Astrocyte (in vitro differentiated cells and primary cell): ENCODE data around the gene ATP2B2. TPM values are rescaled to one million over a fixed set of nuclear protein-coding genes. Genes with fewer than 3 reads are reported as not detected.

Experiments
- DNase-seq: peaks from one replicate; pipeline ENCODE4 v3.0.0-alpha.2; 2010; ENCODE audit warnings: low read depth
- FAIRE-seq: peaks from 2 replicates; lab custom pipeline; 2011; peaks lifted over from hg19 to GRCh38; lab: Jason Lieb, UNC
- H2AFZ ChIP-seq: 2 replicates; pipeline ENCODE4 v1.6.0; 2012; ENCODE audit warnings: low read depth, low read length, inconsistent platforms
- H3K27ac ChIP-seq: 2 replicates; pipeline ENCODE4 v1.5.1; 2011; ENCODE audit warnings: low read depth, low read length, inconsistent platforms
- H3K27me3 ChIP-seq: 2 replicates; pipeline ENCODE4 v1.6.0; 2011; ENCODE audit warnings: low read length, inconsistent platforms; ENCODE audit not compliant: insufficient read depth
- H3K36me3 ChIP-seq: 2 replicates; pipeline ENCODE4 v1.5.1; 2011; ENCODE audit warnings: low read length, inconsistent platforms; ENCODE audit not compliant: insufficient read depth
- H3K4me1 ChIP-seq: 2 replicates; pipeline ENCODE4 v1.5.1; 2011; ENCODE audit warnings: low read length, inconsistent platforms; ENCODE audit not compliant: insufficient read depth
- H3K4me2 ChIP-seq: 2 replicates; pipeline ENCODE4 v1.6.0; 2012; ENCODE audit warnings: low read length, inconsistent platforms
- H3K4me3 ChIP-seq: 2 replicates; pipeline ENCODE4 v1.5.1; 2011; ENCODE audit warnings: low read depth, mild to moderate bottlenecking, low read length, inconsistent platforms; ENCODE audit not compliant: insufficient read depth
- H3K79me2 ChIP-seq: 2 replicates; pipeline ENCODE4 v1.6.0; 2012; ENCODE audit warnings: mild to moderate bottlenecking, low read length, inconsistent platforms; ENCODE audit not compliant: insufficient read depth
- H3K9ac ChIP-seq: 2 replicates; pipeline ENCODE4 v1.6.0; 2012; ENCODE audit warnings: mild to moderate bottlenecking, low read length, inconsistent platforms
- H3K9me3 ChIP-seq: 2 replicates; pipeline ENCODE4 v1.5.1; 2012; ENCODE audit warnings: low read depth, mild to moderate bottlenecking, low read length, inconsistent platforms; ENCODE audit not compliant: insufficient read depth
- H4K20me1 ChIP-seq: 2 replicates; pipeline ENCODE4 v1.6.0; 2012; ENCODE audit warnings: low read length, inconsistent platforms; ENCODE audit not compliant: insufficient read depth
- H3K27ac Mint-ChIP-seq: one replicate; pipeline ENCODE4 v1.8.0; 2021; ENCODE audit warnings: mild to moderate bottlenecking, mixed read lengths; ENCODE audit not compliant: unreplicated experiment
- H3K27me3 Mint-ChIP-seq: one replicate; pipeline ENCODE4 v1.8.0; 2021; ENCODE audit warnings: low read depth, mixed read lengths; ENCODE audit not compliant: unreplicated experiment
- H3K36me3 Mint-ChIP-seq: one replicate; pipeline ENCODE4 v1.8.0; 2021; ENCODE audit warnings: low read depth, mixed read lengths; ENCODE audit not compliant: unreplicated experiment
- H3K4me1 Mint-ChIP-seq: one replicate; pipeline ENCODE4 v1.8.0; 2021; ENCODE audit warnings: low read depth, mixed read lengths; ENCODE audit not compliant: unreplicated experiment
- H3K4me3 Mint-ChIP-seq: one replicate; pipeline ENCODE4 v1.8.0; 2021; ENCODE audit warnings: mild to moderate bottlenecking, moderate library complexity, mixed read lengths; ENCODE audit not compliant: unreplicated experiment
- H3K9me3 Mint-ChIP-seq: one replicate; pipeline ENCODE4 v1.8.0; 2021; ENCODE audit warnings: mild to moderate bottlenecking, mixed read lengths; ENCODE audit not compliant: unreplicated experiment
- EZH2 ChIP-seq: IDR thresholded peaks from 2 replicates; pipeline ENCODE4 v1.6.1; 2012; ENCODE audit warnings: mild to moderate bottlenecking, low read length, inconsistent platforms; ENCODE audit not compliant: insufficient read depth
- total RNA-seq: library from RNA; stranded (reverse); gene quantifications from 2 replicates; pipeline ENCODE4 v1.2.1, GENCODE V29; 2021
- TF ChIP-seq, protein P1 (sequence below): IDR thresholded peaks from 2 replicates; pipeline ENCODE4 v1.5.1; 2011; ENCODE audit warnings: low read depth, mild to moderate bottlenecking, inconsistent platforms, low read length, moderate library complexity; ENCODE audit not compliant: insufficient read depth

ATP2B2 gene
- total RNA-seq, 1 donor from 2014 or later: 0.05 TPM

DNA sequence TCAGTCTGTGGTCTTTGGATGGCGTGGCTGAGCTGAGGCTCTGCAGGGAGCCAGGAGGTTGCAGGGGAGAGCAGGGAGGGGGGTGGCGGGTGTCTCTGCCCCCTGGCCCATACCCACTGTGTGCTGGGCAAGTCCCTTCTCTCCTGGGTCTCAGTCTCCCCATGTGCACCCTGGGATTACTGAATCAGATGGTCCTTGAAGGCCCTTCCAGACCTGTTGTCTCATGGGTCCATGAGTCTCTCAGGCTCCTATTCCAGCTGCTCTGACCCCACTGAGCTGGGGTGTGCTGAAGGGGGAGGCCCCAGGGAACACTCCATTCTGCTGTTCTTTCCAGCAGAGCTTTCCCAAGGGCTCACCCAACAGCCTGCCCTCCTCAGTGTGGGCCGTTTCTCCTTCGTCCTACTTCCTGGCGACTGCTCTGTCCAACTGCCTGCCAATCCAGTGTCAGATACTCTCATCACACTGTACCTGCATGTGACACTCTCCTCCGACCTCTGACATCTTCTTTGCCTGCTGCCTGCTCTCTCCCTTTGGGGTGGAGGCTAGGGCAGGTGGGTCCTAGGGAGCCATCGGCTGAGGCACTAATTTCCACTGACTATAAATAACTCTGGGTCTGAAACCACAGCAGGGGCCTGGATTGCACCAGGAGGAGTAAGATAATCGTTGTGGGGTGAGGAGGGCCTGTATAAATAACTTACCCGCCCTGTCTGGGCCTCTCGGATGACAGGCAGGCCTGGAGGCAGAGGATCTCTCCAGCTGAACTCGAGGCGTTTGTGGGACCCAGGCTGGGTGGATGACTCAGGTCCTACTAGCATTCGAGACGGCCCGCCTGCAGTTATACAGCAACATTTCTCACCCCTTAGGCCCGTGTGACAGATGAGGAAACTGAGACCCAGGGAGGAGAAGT, 67.1 kb downstream of the ATP2B2 start:
- H3K27me3 Mint-ChIP-seq: peaks cover 15% of the 10 kb centered on the region
- peak overlapping the region; percentile 76 for H3K9ac ChIP-seq

DNA sequence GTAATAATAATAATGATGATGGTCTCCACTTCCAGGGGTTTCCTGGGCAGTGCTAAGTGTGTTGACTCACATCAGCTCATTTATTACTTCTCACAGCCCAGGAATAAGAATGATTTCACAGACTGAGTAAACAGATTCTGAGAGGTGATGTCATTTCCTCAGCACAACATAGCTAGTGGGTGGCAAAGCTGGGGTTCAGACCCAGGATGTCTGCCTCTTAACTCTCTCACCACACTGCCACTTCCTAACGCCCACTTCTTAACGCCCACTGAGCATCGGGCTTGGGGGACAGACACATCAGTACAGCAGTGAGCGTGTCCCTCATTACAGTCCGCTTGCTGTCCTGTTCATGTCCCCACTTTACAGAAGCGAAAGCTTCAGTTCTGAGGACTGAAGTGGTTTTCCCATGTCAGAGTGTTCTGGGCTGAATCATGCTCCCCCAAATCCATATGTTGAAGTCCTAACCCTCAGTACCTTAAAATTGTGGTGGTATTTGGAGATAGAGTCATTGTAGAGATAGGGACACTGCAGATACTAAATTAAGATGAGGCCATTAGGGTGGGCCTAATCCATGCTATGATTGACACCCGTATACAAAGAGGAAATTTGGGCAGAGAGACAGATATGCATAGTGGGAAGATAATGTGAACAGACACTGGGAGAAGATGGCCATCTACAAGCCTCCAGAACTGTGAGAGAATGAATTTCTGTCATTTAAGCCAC, 68.0 kb downstream of the ATP2B2 start:
- Histone ChIP-seq H2AFZ (peak overlapping the region; percentile 47), H3K4me2 (peak overlapping the region; percentile 79), H4K20me1 (no peaks in the 10 kb centered on the region), H3K36me3 (no peaks in the 10 kb centered on the region), H3K27me3 (no peaks in the 10 kb centered on the region), H3K4me1 (peaks cover 38% of the 10 kb centered on the region), H3K27ac (peak overlapping the region; percentile 91), H3K79me2 (no peaks in the 10 kb centered on the region), H3K4me3 (no peak overlapping the region), H3K9me3 (no peaks in the 10 kb centered on the region), H3K9ac (peak overlapping the region; percentile 76)
- TF ChIP-seq EZH2: no peak
- TF ChIP-seq, protein P1, sequence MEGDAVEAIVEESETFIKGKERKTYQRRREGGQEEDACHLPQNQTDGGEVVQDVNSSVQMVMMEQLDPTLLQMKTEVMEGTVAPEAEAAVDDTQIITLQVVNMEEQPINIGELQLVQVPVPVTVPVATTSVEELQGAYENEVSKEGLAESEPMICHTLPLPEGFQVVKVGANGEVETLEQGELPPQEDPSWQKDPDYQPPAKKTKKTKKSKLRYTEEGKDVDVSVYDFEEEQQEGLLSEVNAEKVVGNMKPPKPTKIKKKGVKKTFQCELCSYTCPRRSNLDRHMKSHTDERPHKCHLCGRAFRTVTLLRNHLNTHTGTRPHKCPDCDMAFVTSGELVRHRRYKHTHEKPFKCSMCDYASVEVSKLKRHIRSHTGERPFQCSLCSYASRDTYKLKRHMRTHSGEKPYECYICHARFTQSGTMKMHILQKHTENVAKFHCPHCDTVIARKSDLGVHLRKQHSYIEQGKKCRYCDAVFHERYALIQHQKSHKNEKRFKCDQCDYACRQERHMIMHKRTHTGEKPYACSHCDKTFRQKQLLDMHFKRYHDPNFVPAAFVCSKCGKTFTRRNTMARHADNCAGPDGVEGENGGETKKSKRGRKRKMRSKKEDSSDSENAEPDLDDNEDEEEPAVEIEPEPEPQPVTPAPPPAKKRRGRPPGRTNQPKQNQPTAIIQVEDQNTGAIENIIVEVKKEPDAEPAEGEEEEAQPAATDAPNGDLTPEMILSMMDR: no peak
- Mint-ChIP-seq H3K4me1 (peaks cover 27% of the 10 kb centered on the region), H3K36me3 (peaks cover 3% of the 10 kb centered on the region), H3K4me3 (no peak overlapping the region), H3K27me3 (peaks cover 11% of the 10 kb centered on the region), H3K9me3 (no peaks in the 10 kb centered on the region), H3K27ac (peak overlapping the region; percentile 95)
- FAIRE-seq (peak; percentile 84), DNase-seq (peak; percentile 85)

More for the DNA sequence above, 67.1 kb downstream of the ATP2B2 start:
- H3K27me3 ChIP-seq: no peaks in the 10 kb centered on the region
- H3K4me3 Mint-ChIP-seq: no peak overlapping the region
- H3K4me1 ChIP-seq: peaks cover 43% of the 10 kb centered on the region
- peak overlapping the region; percentile 29 for H2AFZ ChIP-seq
- FAIRE-seq (no peak), DNase-seq (peak; percentile 90)
- peaks cover 6% of the 10 kb centered on the region for H3K36me3 Mint-ChIP-seq
- no peak for TF ChIP-seq EZH2
- peak overlapping the region; percentile 91 for H3K27ac ChIP-seq
- no peaks in the 10 kb centered on the region for H3K36me3 ChIP-seq
- peaks cover 27% of the 10 kb centered on the region for H3K4me1 Mint-ChIP-seq
- peak overlapping the region; percentile 95 for H3K27ac Mint-ChIP-seq
- no peaks in the 10 kb centered on the region for H4K20me1 ChIP-seq
- H3K79me2 ChIP-seq: no peaks in the 10 kb centered on the region
- H3K4me3 ChIP-seq: no peak overlapping the region
- peaks cover 2% of the 10 kb centered on the region for H3K9me3 Mint-ChIP-seq
- H3K9me3 ChIP-seq: no peaks in the 10 kb centered on the region
- peak overlapping the region; percentile 79 for H3K4me2 ChIP-seq

DNA sequence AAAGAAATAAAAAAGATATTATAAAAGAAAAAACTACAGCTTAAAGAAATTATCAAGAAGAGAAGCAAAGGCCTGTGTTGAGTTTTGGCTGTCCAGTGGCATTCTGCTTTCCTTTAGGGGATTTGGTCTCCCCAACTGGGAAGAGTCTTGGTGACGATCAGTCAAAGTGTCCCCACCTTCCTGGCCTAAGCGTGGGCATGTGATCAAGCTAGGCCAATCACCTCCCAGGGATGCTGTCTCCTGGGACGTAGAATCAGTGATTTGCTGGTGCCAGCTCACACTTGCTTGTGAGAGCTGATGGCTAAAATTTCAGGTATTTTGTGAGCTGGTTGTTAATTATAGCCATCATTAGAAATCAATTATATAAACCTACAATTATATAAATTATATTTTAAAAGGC, 69.5 kb downstream of the ATP2B2 start:
- H4K20me1 ChIP-seq: no peaks in the 10 kb centered on the region
- no peaks in the 10 kb centered on the region for H3K79me2 ChIP-seq
- no peak for DNase-seq
- no peak overlapping the region for H3K4me3 ChIP-seq
- Mint-ChIP-seq H3K4me3 (no peak overlapping the region), H3K9me3 (no peaks in the 10 kb centered on the region), H3K27ac (no peak overlapping the region), H3K36me3 (peaks cover 3% of the 10 kb centered on the region), H3K27me3 (peaks cover 16% of the 10 kb centered on the region), H3K4me1 (peaks cover 30% of the 10 kb centered on the region)
- no peak for FAIRE-seq
- H3K27me3 ChIP-seq: peaks cover 3% of the 10 kb centered on the region
- H3K9me3 ChIP-seq: no peaks in the 10 kb centered on the region
- H3K4me1 ChIP-seq: peaks cover 33% of the 10 kb centered on the region
- TF ChIP-seq, protein P1: no peak
- TF ChIP-seq EZH2: no peak
- H3K9ac ChIP-seq: no peak overlapping the region
- H3K36me3 ChIP-seq: no peaks in the 10 kb centered on the region
- no peak overlapping the region for H2AFZ ChIP-seq
- H3K27ac ChIP-seq: no peak overlapping the region
- no peak overlapping the region for H3K4me2 ChIP-seq
